ENCODE measurements around the gene SNAPC5.
A peak's percentile ranks its signal among the peaks of the same experiment; 100 is the strongest.
"Not testable (repeated sequence)": the region's sequence is repeated elsewhere in the genome, so short reads cannot be mapped to it uniquely, and the experiment has no call there.

SNAPC5 gene

GRCh38 chr15:66489179-66489791 lies 8.3 kb downstream of the SNAPC5 start:
- no peak for DNase-seq

GRCh38 chr15:66488525-66488924 lies 9.0 kb downstream of the SNAPC5 start:
- no peak for DNase-seq

- no peak for DNase-seq
Measured at GRCh38 chr15:66486887-66487286, 10.7 kb downstream of the SNAPC5 start.

- DNase-seq = no peak
Measured at GRCh38 chr15:66484539-66485112, 12.9 kb downstream of the SNAPC5 start.

- no peak for DNase-seq
Measured at GRCh38 chr15:66483131-66483566, 14.4 kb downstream of the SNAPC5 start.

GRCh38 chr15:66482539-66482938 lies 15.0 kb downstream of the SNAPC5 start:
- DNase-seq = no peak

- DNase-seq = no peak
Measured at GRCh38 chr15:66481107-66481856, 16.3 kb downstream of the SNAPC5 start.

- no peak for DNase-seq
Measured at GRCh38 chr15:66480267-66480666, 17.3 kb downstream of the SNAPC5 start.

GRCh38 chr15:66477011-66477410 lies 20.6 kb downstream of the SNAPC5 start:
- no peak for DNase-seq

GRCh38 chr15:66476535-66476934 lies 21.0 kb downstream of the SNAPC5 start:
- DNase-seq = peak; percentile 29 to 48

GRCh38 chr15:66474963-66475362 lies 22.6 kb downstream of the SNAPC5 start:
- DNase-seq = no peak

GRCh38 chr15:66474135-66474534 lies 23.4 kb downstream of the SNAPC5 start:
- DNase-seq = no peak

- peak; percentile 9 to 18 for DNase-seq
Measured at GRCh38 chr15:66472176-66472999, 25.2 kb downstream of the SNAPC5 start.

GRCh38 chr15:66470825-66471224 lies 26.7 kb downstream of the SNAPC5 start:
- not testable (repeated sequence) for DNase-seq

GRCh38 chr15:66467162-66468040 lies 30.2 kb downstream of the SNAPC5 start:
- not testable (repeated sequence) for DNase-seq

GRCh38 chr15:66465294-66465693 lies 32.3 kb downstream of the SNAPC5 start:
- DNase-seq = not testable (repeated sequence)

- no peak for DNase-seq
Measured at GRCh38 chr15:66462627-66463026, 34.9 kb downstream of the SNAPC5 start.

- DNase-seq = no peak
Measured at GRCh38 chr15:66461917-66462316, 35.6 kb downstream of the SNAPC5 start.

- not testable (repeated sequence) for DNase-seq
Measured at GRCh38 chr15:66461294-66461693, 36.3 kb downstream of the SNAPC5 start.

GRCh38 chr15:66459818-66460615 lies 37.5 kb downstream of the SNAPC5 start:
- no peak for DNase-seq

GRCh38 chr15:66456211-66456610 lies 41.4 kb downstream of the SNAPC5 start:
- peak in 1 of 2 experiments; percentile 16 for DNase-seq

Measured in activated CD4-positive, alpha-beta T cell treated with anti-CD3 and anti-CD28 coated beads, Interleukin-2, amount 50 U/mL, for 48 hours (primary cell).